GM23248 (cell line): ENCODE results near the gene HNRNPM. TPM values are rescaled to one million over a fixed set of nuclear protein-coding genes. Genes with fewer than 3 reads are reported as not detected.

Experiments used
- DNase-seq: peaks from one replicate; pipeline ENCODE4 v3.0.0-alpha.2; 2015
- H2AFZ ChIP-seq: fragments of 200-600 bp; sonication (generic); 2 replicates; pipeline ENCODE4 v1.6.1; 2016; ENCODE audit warnings: antibody characterized with exemption
- H3F3A ChIP-seq: fragments of 200-600 bp; sonication (generic); 2 replicates; pipeline ENCODE4 v1.6.1; 2016; ENCODE audit warnings: mild to moderate bottlenecking, antibody characterized with exemption, mixed run types; ENCODE audit not compliant: insufficient read depth
- H3K27ac ChIP-seq: fragments of 200-600 bp; sonication (generic); 2 replicates; pipeline ENCODE4 v1.5.1; 2016; ENCODE audit warnings: mild to moderate bottlenecking
- H3K27me3 ChIP-seq: fragments of 200-600 bp; sonication (generic); replicated peaks from 2 replicates; pipeline ENCODE4 v1.6.1; 2016; ENCODE audit warnings: mild to moderate bottlenecking; ENCODE audit not compliant: insufficient read depth
- H3K36me3 ChIP-seq: fragments of 200-600 bp; sonication (generic); 2 replicates; pipeline ENCODE4 v1.6.1; 2016; ENCODE audit warnings: low read depth, mild to moderate bottlenecking
- H3K4me1 ChIP-seq: fragments of 200-600 bp; sonication (generic); 2 replicates; pipeline ENCODE4 v1.6.1; 2016; ENCODE audit warnings: mild to moderate bottlenecking; ENCODE audit not compliant: insufficient read depth
- H3K4me2 ChIP-seq: fragments of 200-600 bp; sonication (generic); one replicate; pipeline ENCODE4 v1.6.1; 2016; ENCODE audit warnings: mild to moderate bottlenecking; ENCODE audit not compliant: unreplicated experiment
- H3K4me3 ChIP-seq: fragments of 200-600 bp; sonication (generic); 2 replicates; pipeline ENCODE4 v1.5.1; 2016; ENCODE audit warnings: mild to moderate bottlenecking
- H3K79me2 ChIP-seq: fragments of 200-600 bp; sonication (generic); 2 replicates; pipeline ENCODE4 v1.6.1; 2016; ENCODE audit warnings: mild to moderate bottlenecking; ENCODE audit not compliant: insufficient read depth
- H3K9ac ChIP-seq: fragments of 200-600 bp; sonication (generic); 2 replicates; pipeline ENCODE4 v1.6.1; 2016; ENCODE audit warnings: mild to moderate bottlenecking
- H3K9me2 ChIP-seq: fragments of 200-600 bp; sonication (generic); 2 replicates; pipeline ENCODE4 v1.6.1; 2016; ENCODE audit warnings: mixed run types, mild to moderate bottlenecking, moderate library complexity; ENCODE audit not compliant: insufficient read depth
- H3K9me3 ChIP-seq: fragments of 200-600 bp; sonication (generic); one replicate; pipeline ENCODE4 v1.6.1; 2017; ENCODE audit warnings: low read depth
- H4K20me1 ChIP-seq: fragments of 200-600 bp; sonication (generic); 2 replicates; pipeline ENCODE4 v1.6.0; 2016; ENCODE audit not compliant: insufficient read depth
- EZH2 ChIP-seq: fragments of 200-600 bp; sonication (generic); IDR thresholded peaks from 2 replicates; pipeline ENCODE4 v1.6.1; 2018; ENCODE audit warnings: antibody characterized with exemption, mild to moderate bottlenecking; ENCODE audit not compliant: insufficient read depth, poor library complexity, severe bottlenecking
- EZH2phosphoT487 ChIP-seq: fragments of 200-600 bp; sonication (generic); IDR thresholded peaks from 2 replicates; pipeline ENCODE4 v1.6.1; 2018; ENCODE audit warnings: antibody characterized with exemption, moderate library complexity, mild to moderate bottlenecking, low read depth; ENCODE audit not compliant: insufficient read depth
- WGBS, 2 experiments: methylation state at CpG; one replicate each; pipeline ENCODE4 v1.1.6; 2015 to 2017; ENCODE audit warnings: low lambda C conversion rate in 2 of 2, low coverage in 1 of 2; ENCODE audit errors: missing lambda C conversion rate in 2 of 2; 5-methylcytosine and 5-hydroxymethylcytosine counted together
- in situ Hi-C: fragments of 300-500 bp; cut with MboI; formaldehyde crosslinking; loops from 2 replicates; pipeline ENCODE4 v1.15.0; 2020
- polyA plus RNA-seq: library from polyadenylated mRNA; unstranded; fragments of >200 nt; fragmentation: Nextera tagmentation; extraction: Ambion mirVana; gene quantifications from 2 replicates; pipeline ENCODE4 v1.2.1, GENCODE V29; 2016
- total RNA-seq: library from RNA; depleted of rRNA; stranded (reverse); fragments of >200 nt; shearing (Covaris generic); gene quantifications from 2 replicates; pipeline ENCODE4 v1.2.3, GENCODE V29; 2014

Gene HNRNPM
- total and polyA plus RNA-seq, 2 experiments from 2014 or later: 71.0 to 116 TPM

GRCh38 chr19:8526345-8527091 lies 81.7 kb downstream of the HNRNPM start:
- Histone ChIP-seq H3F3A (no peaks in the 10 kb centered on the region), H3K4me1 (no peaks in the 10 kb centered on the region), H3K4me3 (peak overlapping the region; percentile 81), H3K9ac (peak overlapping the region; percentile 96), H3K27ac (peak overlapping the region; percentile 98), H3K9me2 (no peaks in the 10 kb centered on the region), H2AFZ (peak overlapping the region; percentile 79), H3K9me3 (no peaks in the 10 kb centered on the region), H3K4me2 (peak overlapping the region; percentile 90), H3K79me2 (peaks cover 12% of the 10 kb centered on the region; the same call in 1 of the 2 replicates), H4K20me1 (0 out of 2 replicates have a peak, but pooled peaks cover 7% of the 10 kb centered on the region), H3K27me3 (no peaks in the 10 kb centered on the region), H3K36me3 (no peaks in the 10 kb centered on the region)
- peak; percentile 98 for DNase-seq
- 3 to 4% methylated on average over 41 to 57 of the region's 57 CpGs for WGBS, 2 experiments
- TF ChIP-seq EZH2: no peak
- in situ Hi-C loops: no loop called here

- no peak overlapping the region for H2AFZ ChIP-seq
- H3K9me3 ChIP-seq: no peaks in the 10 kb centered on the region
- no peaks in the 10 kb centered on the region for H3K27me3 ChIP-seq
- H3K4me3 ChIP-seq: no peak overlapping the region
- no peaks in the 10 kb centered on the region for H3K36me3 ChIP-seq
- WGBS, 2 experiments: 51 to 54% methylated on average over 4 of the region's 4 CpGs
- DNase-seq: peak; percentile 33
- H3K9me2 ChIP-seq: no peaks in the 10 kb centered on the region
- peaks cover 12% of the 10 kb centered on the region; the same call in 1 of the 2 replicates for H3K79me2 ChIP-seq
- H3K4me1 ChIP-seq: no peaks in the 10 kb centered on the region
- no peak overlapping the region for H3K27ac ChIP-seq
- no peak overlapping the region for H3K4me2 ChIP-seq
- no peak for TF ChIP-seq EZH2phosphoT487
- no peak for TF ChIP-seq EZH2
- no peak overlapping the region for H3K9ac ChIP-seq
- 0 out of 2 replicates have a peak, but pooled peaks cover 7% of the 10 kb centered on the region for H4K20me1 ChIP-seq
- no peaks in the 10 kb centered on the region for H3F3A ChIP-seq
- in situ Hi-C loops: no loop called here
Observed at GRCh38 chr19:8528500-8528899, 83.7 kb downstream of the HNRNPM start.

GRCh38 chr19:8529369-8530006 lies 84.7 kb downstream of the HNRNPM start:
- Histone ChIP-seq H3K4me2 (no peak overlapping the region), H3F3A (no peaks in the 10 kb centered on the region), H3K79me2 (peaks cover 12% of the 10 kb centered on the region; the same call in 1 of the 2 replicates), H2AFZ (no peak overlapping the region), H3K27ac (no peak overlapping the region), H3K9me3 (no peaks in the 10 kb centered on the region), H3K4me1 (no peaks in the 10 kb centered on the region), H4K20me1 (0 out of 2 replicates have a peak, but pooled peaks cover 7% of the 10 kb centered on the region), H3K4me3 (no peak overlapping the region), H3K27me3 (no peaks in the 10 kb centered on the region), H3K9ac (no peak overlapping the region), H3K36me3 (no peaks in the 10 kb centered on the region), H3K9me2 (no peaks in the 10 kb centered on the region)
- DNase-seq: no peak
- WGBS, 2 experiments: 84 to 92% methylated on average over 4 of the region's 4 CpGs
- in situ Hi-C loops: no loop called here
- TF ChIP-seq EZH2phosphoT487 (no peak), EZH2 (no peak)

GRCh38 chr19:8530061-8530679 lies 85.4 kb downstream of the HNRNPM start:
- no peaks in the 10 kb centered on the region for H3K9me2 ChIP-seq
- no peak overlapping the region for H3K4me2 ChIP-seq
- H3K79me2 ChIP-seq: peaks cover 12% of the 10 kb centered on the region; the same call in 1 of the 2 replicates
- DNase-seq: no peak
- TF ChIP-seq EZH2 (no peak), EZH2phosphoT487 (no peak)
- H3K9ac ChIP-seq: no peak overlapping the region
- WGBS, 2 experiments: 87 to 88% methylated on average over 26 to 35 of the region's 35 CpGs
- H2AFZ ChIP-seq: no peak overlapping the region
- H3K4me1 ChIP-seq: no peaks in the 10 kb centered on the region
- 0 out of 2 replicates have a peak, but pooled peaks cover 7% of the 10 kb centered on the region for H4K20me1 ChIP-seq
- H3K36me3 ChIP-seq: no peaks in the 10 kb centered on the region
- H3K9me3 ChIP-seq: no peaks in the 10 kb centered on the region
- no peaks in the 10 kb centered on the region for H3F3A ChIP-seq
- no peak overlapping the region for H3K27ac ChIP-seq
- in situ Hi-C loops: no loop called here
- no peaks in the 10 kb centered on the region for H3K27me3 ChIP-seq
- no peak overlapping the region for H3K4me3 ChIP-seq
